OCI-LY1 (cell line): ENCODE results near the gene SLFN12.

Source experiments
- CTCF ChIP-seq: fragments of 200-600 bp; sonication (generic), shearing (Covaris generic); IDR thresholded peaks from 2 replicates; pipeline ENCODE4 v1.5.1; 2017; ENCODE audit warnings: mild to moderate bottlenecking, antibody characterized with exemption, low read length, moderate library complexity, mixed read lengths
- EZH2 ChIP-seq: fragments of 200-600 bp; sonication (generic), shearing (Covaris generic); IDR thresholded peaks from 2 replicates; pipeline ENCODE4 v1.8.0; 2017; ENCODE audit warnings: borderline replicate concordance, mixed run types, mild to moderate bottlenecking, antibody characterized with exemption, low read length, moderate library complexity, mixed read lengths

- TF ChIP-seq CTCF (no peak), EZH2 (no peak)
Observed at GRCh38 chr17:35372846-35373533, 59.3 kb downstream of the SLFN12 start.
